HG03097 (cell line): ENCODE data around the gene IGF2BP2.

Experiments used
- ATAC-seq: cut with Tn5 transposase; IDR thresholded peaks from one replicate; pipeline ENCODE4 v1.9.1; 2021; ENCODE audit not compliant: unreplicated experiment, low FRiP score

IGF2BP2 gene

DNA sequence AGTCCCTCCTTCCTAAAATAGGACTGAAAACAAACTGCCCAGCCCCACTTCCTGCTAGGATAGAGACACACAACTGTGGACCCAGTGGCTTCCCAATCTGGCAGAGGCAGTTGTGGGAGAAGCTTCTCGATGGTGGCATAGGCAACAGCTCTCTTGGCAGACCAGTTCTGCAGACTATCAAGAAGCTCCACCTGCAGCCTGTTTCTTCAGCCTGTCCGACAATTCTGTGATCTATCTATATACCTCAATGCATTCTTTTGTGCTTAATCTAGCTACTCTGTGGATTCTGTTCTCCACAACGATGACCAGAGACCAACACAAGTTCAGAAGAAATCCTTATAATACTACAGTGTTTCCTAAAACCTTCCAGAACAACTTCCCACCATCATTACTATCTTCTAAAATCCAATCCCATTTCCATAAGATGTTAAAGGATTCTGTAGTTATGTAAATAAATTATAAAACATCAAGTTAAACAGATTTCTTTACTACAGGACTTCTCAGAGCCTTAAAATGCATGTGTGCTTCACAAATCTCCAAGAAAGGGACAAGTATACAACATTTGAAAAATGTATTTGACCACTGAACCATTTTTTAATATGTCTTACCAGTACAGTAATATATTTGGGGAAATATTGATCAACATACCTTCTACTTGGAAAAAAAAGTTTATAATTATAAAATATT lies 57.7 kb downstream of the IGF2BP2 start:
- no peak for ATAC-seq

DNA sequence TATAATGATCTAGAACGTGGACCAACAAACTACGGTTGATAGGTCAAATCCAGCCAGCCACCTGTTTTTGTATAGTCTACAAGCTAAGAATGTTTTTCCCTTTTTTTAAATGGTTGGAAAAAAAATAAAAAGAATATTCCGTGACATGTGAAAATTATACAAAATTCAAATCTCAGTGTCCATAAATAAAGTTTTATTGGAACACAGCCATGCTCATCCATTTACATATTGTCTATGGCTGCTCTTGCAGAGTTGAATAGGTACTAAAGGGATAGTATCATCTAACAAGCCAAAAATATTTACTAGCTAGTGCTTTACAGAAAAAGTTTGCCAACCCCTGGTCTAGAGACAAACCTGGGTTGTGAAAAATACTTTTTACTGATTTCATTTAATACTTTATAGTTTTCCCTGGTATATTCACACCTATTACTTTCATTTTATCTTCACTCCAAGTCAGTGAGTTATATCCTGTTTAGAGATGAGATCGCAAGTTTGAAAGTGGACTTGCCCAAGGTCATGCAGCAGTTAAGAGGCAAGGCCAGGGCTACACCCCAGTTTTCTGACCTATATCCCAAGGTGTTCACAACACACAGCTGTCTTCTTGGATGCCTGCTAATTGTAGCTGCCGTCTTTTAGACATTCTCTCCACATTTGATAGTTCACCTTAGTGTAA lies 58.4 kb downstream of the IGF2BP2 start:
- no peak for ATAC-seq

DNA sequence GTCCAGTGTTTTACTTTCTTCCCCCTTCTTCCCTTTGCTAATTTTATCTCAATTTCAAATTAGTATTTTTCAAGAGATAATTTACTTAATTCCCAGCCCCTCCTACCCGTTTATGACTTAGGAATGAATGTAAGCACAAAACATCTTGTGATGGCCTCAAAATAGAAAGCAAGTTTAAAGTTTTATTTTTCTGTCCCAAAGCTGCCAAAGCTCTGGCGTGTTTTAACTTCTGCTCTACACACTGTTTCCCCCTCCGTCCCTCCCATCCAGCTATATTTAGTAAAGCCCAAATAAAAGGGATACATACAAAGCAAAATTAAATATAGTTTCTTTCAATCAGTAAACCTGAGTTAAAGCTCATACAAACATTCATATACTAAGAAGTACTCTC lies 59.9 kb downstream of the IGF2BP2 start:
- ATAC-seq = no peak

DNA sequence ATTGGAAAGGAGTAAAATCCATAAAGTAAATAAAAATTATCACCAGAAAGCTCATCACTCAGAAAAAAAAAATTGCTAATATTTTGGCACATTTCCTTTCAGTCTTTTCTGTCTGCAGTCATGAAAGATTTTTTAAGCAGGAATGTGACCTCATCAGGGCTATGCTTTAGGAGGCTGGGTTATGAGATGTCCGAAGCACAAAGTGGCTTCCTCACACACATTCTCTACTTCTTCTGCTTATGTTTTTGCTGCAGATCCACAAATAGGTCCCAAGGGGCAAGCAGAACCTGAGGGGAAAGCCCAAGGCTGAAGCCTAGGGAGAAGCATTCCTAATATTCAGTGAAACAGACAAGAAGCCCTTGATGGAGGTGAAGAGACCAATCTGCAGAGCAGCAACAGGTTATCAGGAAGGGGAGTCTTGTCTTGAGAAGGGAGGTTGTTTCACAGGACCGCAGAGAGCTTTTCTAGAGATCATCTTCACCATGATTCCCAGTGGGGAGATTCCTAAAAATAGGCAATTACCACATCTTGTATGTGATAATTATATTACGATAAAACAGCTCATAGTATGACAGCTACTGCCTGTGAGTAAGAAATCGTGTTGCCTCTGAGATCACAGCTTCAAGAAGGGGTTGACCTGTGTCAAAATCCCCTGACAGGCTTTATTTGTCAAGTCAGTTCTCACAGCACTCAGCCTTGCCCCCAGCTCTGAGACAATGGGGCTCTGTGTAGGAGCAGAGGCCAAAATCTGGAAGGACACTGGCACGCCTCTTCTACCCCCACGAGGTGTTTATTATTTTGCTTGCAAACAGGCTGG lies 60.5 kb downstream of the IGF2BP2 start:
- no peak for ATAC-seq

DNA sequence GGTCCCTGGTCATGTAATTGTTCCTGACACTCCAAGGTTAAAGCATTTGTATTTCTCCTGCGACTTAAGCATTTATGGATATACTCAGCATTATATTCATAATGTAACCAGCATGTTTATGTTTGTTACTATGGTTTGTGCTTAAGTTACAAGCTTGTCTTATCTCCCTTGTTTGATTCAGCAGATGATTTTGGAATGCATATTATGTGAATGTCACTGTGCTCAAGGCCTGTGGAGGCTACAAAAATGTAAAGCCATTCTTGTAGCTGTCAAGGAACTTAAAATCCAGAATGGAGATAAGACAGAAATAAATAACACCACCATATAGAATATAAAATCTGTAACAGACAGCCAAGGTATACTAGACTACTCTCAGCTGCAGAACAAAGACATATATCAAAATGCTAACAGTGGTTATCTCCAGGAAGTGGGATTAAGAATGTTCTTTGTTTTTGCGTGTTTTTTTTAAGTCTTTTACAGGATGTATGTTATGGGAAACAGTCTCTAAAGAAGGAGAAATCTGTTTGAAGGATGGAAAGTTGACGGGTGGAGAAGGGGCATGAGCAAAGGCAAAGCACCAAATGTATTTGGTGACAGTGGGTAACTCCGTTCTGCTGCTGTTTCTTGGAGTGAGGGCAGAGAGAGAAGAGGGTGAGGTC lies 61.4 kb downstream of the IGF2BP2 start:
- ATAC-seq = no peak

DNA sequence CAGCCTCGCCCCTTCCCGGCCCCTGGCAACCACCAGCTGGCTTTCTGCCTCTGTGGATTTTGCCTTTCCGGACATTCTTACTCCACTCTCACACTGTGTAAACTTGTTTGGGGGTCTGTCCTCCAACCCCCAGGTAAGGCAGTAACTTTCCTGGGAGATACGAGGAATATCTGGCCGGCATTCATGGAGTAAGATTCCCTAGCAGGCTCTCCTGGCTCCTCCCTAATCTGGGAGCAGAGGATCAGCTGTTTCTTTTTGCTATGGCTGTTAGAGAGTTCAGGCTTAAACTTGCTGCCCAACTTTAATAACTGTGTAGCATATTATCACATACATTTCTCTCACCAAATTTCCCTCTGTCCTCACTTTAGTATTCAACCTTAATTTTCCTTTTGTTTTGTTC lies 64.3 kb downstream of the IGF2BP2 start:
- no peak for ATAC-seq

DNA sequence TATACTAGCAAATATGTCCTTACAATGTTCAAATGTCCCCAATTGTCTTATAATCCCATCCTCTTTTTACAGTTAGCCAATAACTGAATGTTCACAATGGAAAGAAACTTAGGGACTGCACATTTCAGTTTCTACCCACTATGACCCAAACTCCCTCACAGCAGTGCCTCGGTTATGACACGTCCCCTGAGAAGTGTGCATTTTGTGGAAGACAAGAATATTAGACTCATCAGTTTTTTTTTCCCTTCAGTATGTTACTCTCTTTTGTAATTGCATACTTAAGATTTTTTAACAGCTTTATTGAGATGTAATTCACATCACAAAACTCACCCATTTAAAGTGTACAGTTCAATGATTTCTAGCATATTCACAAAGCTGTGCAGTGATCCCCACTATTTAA lies 64.8 kb downstream of the IGF2BP2 start:
- ATAC-seq = no peak

DNA sequence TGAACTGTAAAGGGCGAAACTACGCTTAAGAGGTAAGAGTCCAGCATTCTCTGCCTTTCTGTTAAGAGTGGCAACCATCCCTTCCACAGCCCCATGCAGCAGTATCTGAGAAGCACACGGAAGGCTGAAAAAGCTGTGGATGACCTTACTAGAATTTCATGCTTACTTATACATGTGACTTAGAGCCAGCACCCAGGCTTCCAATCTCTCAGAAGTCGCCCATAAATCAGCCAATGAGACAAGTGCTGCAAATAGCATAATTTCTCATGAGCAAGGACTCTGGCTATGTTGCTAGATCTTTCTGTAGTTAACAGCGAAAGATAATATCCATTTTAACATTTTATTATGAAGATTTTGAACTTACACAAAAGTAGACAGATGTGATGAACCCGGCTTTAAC lies 65.3 kb downstream of the IGF2BP2 start:
- ATAC-seq = no peak

DNA sequence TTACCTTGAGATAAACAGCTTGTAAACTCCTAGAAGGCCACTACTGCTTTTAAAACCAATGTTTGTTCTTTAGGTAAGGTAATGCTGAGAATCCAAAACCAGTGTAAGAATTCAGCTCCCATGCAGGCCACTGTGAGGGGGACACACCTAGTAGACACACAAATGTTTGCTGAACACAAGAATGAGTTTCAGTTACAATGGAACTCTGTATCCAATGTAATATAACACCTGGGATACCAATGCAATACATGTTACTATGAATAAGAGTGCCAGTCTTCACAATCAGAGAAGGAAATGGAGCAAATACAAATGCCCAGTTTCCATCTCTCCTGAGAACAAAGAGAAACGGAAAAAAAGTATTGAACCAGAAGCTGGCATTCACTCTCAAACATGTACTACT lies 65.9 kb downstream of the IGF2BP2 start:
- no peak for ATAC-seq

DNA sequence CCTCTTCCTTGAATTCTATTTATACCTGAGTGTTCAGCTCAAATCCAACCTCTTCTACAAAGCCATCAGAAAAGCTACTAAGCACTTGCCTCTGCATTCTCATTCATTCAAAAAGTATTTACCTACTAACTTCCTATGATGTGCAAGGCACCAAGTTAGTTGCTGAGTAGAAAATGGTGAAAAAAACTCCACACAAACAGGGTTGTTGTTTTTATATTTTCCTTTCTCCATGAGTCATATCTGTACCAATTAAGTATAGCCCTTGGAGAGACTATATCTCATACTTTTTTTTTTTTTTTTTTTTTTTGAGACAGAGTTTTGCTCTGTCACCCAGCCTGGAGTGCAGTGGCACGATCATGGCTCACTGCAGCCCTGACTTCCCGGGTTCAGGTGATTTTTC lies 67.7 kb downstream of the IGF2BP2 start:
- ATAC-seq = no peak

DNA sequence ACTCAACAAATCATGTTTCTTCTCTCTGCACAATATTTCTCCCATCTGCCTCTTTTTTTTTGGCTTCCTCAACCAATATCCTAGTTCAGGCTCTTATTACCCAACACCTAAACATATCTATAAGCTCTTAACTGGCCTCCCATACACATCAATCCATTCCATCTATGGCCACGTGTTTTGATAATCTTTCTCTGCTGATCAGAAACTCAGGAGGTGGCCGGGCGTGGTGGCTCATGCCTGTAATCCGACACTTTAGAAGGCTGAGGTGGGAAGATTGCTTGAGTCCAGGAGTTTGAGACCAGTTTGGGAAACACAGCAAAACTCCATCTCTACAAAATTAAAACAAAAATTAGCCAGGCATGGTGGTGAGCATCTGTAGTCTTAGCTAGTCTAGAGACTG lies 68.4 kb downstream of the IGF2BP2 start:
- ATAC-seq = no peak

DNA sequence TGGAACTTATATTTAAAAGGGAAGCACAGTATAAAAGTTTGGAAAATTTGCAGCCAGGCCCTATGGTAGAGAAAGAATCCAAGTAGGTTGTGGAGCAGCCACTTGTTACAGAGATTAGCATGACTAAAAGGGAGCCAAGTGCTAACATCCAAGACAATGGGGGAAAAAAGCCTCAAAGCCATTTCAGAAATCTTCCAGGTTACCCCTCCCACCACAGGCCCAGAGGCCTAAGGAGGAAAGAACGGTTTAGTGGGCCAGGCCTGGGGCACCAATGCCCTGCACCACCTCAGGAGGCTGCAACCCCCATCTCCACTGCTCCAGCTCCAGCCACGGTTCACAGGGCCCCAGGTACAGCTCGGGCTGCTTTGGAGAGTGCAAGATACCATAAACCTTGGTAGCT lies 69.9 kb downstream of the IGF2BP2 start:
- no peak for ATAC-seq

DNA sequence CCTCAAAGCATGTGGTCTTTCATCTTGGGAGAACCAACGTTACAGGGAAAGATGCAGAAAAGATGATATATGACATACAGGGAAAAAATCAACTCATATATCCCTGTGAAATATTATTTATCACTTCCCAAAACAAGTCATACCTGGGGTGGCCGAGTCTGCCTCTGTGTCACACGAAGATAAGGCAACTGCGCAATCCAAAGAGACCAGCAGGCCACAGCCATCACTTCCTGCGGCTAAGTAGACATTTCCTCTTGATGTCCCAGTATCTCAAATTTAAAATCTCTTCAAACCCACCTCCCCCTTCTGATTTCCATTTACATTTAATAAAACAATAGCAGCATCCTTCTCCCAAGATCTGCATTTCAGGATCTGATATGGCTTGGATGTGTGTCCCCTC lies 71.5 kb downstream of the IGF2BP2 start:
- ATAC-seq = no peak

DNA sequence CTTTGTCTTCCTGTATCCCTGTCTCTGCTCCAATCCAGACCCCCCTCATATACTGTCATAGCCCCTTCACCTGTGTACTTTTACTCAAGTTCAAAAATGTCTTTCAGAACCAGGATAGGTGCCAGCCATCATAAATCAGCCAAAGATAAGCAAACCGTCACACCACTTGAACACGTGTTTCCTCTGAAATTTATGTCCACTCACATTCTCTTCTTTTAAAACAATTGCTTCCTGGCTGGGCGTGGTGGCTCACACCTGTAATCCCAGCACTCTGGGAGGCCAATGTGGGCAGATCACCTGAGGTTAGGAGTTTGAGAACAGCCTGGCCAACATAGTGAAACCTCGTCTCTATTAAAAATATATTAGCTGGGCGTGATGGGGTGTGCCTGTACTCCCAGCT lies 74.1 kb downstream of the IGF2BP2 start:
- ATAC-seq = no peak

DNA sequence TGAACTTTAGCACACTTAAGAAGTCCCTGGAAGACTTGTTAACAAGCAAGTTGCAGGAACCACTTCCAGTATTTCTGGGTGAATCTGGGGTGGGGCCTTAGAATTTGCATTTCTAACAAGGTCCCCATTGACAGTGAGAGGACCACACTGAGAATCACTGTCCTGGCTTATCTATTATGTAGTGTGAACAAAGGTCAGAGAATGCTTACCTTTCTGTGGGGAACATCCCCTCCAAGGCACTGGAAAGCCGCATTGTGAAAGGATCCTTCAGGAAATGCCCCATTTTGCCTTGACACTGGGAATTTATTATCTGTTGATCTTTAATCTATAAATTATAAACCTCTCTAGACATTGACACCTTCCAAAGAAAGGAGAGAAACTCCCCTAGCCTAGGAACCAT lies 74.8 kb downstream of the IGF2BP2 start:
- no peak for ATAC-seq

DNA sequence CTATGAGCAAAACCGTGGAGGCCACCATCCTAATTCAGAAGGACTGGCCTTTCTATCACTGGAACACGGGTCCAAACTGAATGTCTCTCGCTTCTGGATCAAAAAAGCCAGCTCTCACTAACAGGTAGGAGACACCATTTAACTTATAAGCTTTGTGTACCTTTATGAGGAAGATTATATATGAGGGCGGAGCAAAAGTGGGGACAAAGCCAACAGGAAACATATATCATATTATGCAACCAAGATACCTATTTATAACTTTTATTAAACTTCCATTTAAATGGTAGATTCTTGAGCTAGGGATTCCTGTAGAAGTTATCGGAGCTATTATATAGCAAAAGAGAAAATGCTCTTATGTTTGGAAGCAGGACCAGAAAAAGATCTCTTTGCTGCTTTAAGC lies 78.4 kb downstream of the IGF2BP2 start:
- no peak for ATAC-seq

DNA sequence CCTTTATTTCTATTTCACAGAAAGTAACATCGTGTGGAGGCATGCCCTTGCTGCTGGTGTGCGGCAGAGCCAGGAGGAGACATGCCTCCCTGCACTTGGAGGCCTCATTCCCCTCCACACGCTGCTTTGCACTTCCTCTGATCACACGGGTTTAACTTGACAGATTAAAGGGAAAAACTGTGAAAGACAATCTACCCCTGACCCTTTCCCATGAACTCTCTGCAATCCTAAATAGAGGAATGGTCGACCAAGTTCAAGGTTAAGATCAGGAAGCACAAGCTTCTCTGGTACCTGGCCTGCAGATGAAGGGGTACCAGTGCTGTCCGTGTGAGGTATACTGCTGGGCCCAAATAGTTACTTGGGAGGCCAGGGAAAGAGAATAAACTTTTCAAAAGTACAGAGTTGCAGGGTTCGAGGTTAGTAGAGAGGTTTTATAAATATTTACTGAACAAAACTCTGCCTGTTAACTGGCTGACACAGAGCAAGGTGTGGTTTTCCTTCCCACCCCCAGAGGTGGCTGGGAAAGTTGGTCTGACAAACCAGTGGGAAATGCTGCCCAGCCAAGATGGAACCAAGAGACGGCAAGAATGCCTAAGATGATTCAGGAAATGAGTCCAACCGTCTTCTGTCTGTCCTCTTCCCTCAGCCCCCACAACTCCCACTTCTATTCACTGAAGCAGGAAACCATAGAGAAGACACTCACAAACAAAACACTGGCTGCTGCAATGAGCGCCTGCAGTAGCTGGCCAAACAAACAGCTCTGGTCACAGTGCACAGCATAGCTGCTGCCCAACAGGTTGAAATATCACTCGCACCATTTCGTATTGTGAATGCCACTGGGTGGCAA lies 79.6 kb downstream of the IGF2BP2 start:
- ATAC-seq = no peak

DNA sequence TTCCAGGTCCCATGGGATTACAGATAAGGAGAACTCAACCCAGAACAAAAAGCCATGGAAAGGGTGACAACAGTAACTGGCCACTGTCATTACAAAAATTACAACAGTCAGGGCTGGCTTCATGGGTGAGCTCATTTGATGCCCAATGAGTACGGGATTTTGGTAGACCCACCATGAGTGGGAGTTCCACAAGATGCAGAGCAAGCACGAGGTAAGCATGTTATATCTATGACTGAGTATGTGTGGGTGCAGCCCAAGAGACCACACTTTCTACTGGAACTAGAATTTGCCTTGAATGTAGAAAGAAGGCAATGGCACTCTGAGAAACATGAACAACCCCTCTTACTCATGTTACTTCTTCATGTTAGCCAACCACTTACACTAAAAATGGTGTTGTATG lies 83.3 kb downstream of the IGF2BP2 start:
- no peak for ATAC-seq

DNA sequence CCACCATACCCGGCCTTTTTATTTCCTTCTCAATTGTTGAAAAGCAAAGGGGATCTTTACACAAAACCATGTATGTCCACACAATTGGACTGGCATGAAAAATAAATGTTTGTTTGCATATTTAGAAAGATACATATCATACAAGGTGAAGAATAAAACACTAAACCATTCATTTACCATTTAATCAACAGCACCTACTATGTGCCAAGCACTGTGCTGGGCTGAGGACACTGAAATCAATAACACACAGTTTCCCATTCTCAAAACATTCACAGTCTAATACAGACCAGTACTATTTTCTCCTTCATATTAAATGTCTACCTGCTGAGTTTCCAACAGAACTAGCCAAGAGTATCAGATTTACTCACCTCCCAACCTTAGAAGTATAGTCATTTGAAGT lies 84.7 kb downstream of the IGF2BP2 start:
- ATAC-seq = no peak

DNA sequence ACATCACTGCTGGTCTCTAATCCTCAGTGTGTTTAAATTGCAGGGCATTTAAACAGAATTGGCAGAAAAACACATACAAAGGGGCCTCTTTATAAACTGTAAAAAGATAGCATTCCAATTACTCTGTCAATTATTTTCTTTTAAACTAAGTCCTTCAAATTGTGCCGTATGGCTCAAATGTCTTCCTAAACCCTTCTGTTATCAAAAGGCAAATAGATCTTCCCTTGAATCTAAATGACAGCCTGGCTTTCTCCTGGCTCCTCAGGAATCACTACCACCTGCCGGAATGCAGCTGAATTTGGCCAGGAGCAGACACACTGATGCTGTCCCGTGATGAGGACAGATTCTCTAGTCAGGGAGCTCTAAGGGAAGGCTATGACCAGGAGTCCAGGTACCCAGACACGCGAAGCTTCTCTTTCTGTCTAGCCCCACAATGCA lies 85.6 kb downstream of the IGF2BP2 start:
- no peak for ATAC-seq
